Keratinocyte (primary cell): ENCODE results near the gene TOLLIP. TPM values are rescaled to one million over a fixed set of nuclear protein-coding genes. Genes with fewer than 3 reads are reported as not detected.
A peak's percentile ranks its signal among the peaks of the same experiment; 100 is the strongest.

ENCODE experiments used
- DNase-seq: peaks from one replicate; pipeline ENCODE4 v3.0.0-alpha.2; 2011; ENCODE audit warnings: low read depth, missing footprints, low spot score
- FAIRE-seq: peaks from 2 replicates; lab custom pipeline; 2011; peaks lifted over from hg19 to GRCh38; lab: Jason Lieb, UNC
- H2AFZ ChIP-seq: 2 replicates; pipeline ENCODE4 v1.6.0; 2012; ENCODE audit warnings: low read length, control low read depth, inconsistent platforms; ENCODE audit not compliant: control insufficient read depth
- H3K27ac ChIP-seq: 2 replicates; pipeline ENCODE4 v1.5.1; 2011; ENCODE audit warnings: low read length; ENCODE audit not compliant: control insufficient read depth, insufficient read depth
- H3K27me3 ChIP-seq: 3 replicates; pipeline ENCODE4 v1.6.0; 2011; ENCODE audit warnings: low read length; ENCODE audit not compliant: control insufficient read depth, insufficient read depth; ENCODE audit errors: extremely low read depth
- H3K36me3 ChIP-seq, 2 experiments: 2 replicates in 1 of 2; 3 replicates in 1 of 2; pipeline ENCODE4 v1.5.1; 2011; ENCODE audit warnings: low read length in 2 of 2, mild to moderate bottlenecking in 1 of 2; ENCODE audit not compliant: control insufficient read depth in 2 of 2, insufficient read depth in 2 of 2; ENCODE audit errors: extremely low read depth in 1 of 2
- H3K4me1 ChIP-seq: 3 replicates; pipeline ENCODE4 v1.5.1; 2011; ENCODE audit warnings: low read length; ENCODE audit not compliant: control insufficient read depth, insufficient read depth; ENCODE audit errors: extremely low read depth
- H3K4me2 ChIP-seq: 3 replicates; pipeline ENCODE4 v1.6.0; 2011; ENCODE audit warnings: low read depth, low read length; ENCODE audit not compliant: control insufficient read depth, insufficient read depth; ENCODE audit errors: extremely low read depth
- H3K4me3 ChIP-seq, 3 experiments: fragments of 200-600 bp in 1 of 3; sonication (generic) in 1 of 3; 2 replicates in 2 of 3; 3 replicates in 1 of 3; pipeline ENCODE4 v1.5.1; 2011 to 2016; ENCODE audit warnings: low read length in 3 of 3, mild to moderate bottlenecking in 3 of 3, control low read depth in 2 of 3, inconsistent platforms in 1 of 3, low read depth in 1 of 3, mixed read lengths in 1 of 3, mixed run types in 1 of 3, moderate library complexity in 1 of 3; ENCODE audit not compliant: control insufficient read depth in 2 of 3, insufficient read depth in 2 of 3; ENCODE audit errors: extremely low read depth in 1 of 3
- H3K79me2 ChIP-seq: 2 replicates; pipeline ENCODE4 v1.6.0; 2012; ENCODE audit warnings: low read length; ENCODE audit not compliant: control insufficient read depth, insufficient read depth
- H3K9ac ChIP-seq: 3 replicates; pipeline ENCODE4 v1.6.0; 2011; ENCODE audit warnings: low read length; ENCODE audit not compliant: control insufficient read depth, insufficient read depth; ENCODE audit errors: extremely low read depth
- H3K9me1 ChIP-seq: 3 replicates; pipeline ENCODE4 v1.6.0; 2011; ENCODE audit warnings: low read length; ENCODE audit not compliant: control insufficient read depth, insufficient read depth; ENCODE audit errors: extremely low read depth
- H3K9me3 ChIP-seq: 2 replicates; pipeline ENCODE4 v1.5.1; 2012; ENCODE audit warnings: low read depth, low read length; ENCODE audit not compliant: control insufficient read depth
- H4K20me1 ChIP-seq: 3 replicates; pipeline ENCODE4 v1.6.0; 2011; ENCODE audit warnings: low read length; ENCODE audit not compliant: control insufficient read depth, insufficient read depth; ENCODE audit errors: extremely low read depth
- CTCF ChIP-seq, 3 experiments: IDR thresholded peaks in 1 of 3; conservative IDR thresholded peaks in 1 of 3; optimal IDR thresholded peaks in 1 of 3; 2 replicates in 2 of 3; 3 replicates in 1 of 3; pipeline versions ENCODE3 to v1.5.1; 2011; ENCODE audit warnings: low read length in 3 of 3, mild to moderate bottlenecking in 3 of 3, moderate library complexity in 2 of 3, control low read depth in 1 of 3, inconsistent platforms in 1 of 3; ENCODE audit not compliant: insufficient read depth in 2 of 3; ENCODE audit errors: extremely low read depth in 1 of 3
- EZH2 ChIP-seq: IDR thresholded peaks from one replicate; pipeline ENCODE4 v1.6.1; 2012; ENCODE audit warnings: inconsistent platforms, mild to moderate bottlenecking, low read length, moderate library complexity
- dilution Hi-C: fragments of 300-500 bp; cut with MboI; formaldehyde crosslinking; loops from one replicate; pipeline ENCODE4 v1.7.0; 2020; ENCODE audit warnings: low sequenced_read_pairs; ENCODE audit not compliant: extremely low pct_ligation_motif_present
- polyA plus RNA-seq, 5 experiments: library from polyadenylated mRNA; depleted of rRNA in 3 of 5; stranded (reverse) in 3 of 5; stranded (forward) in 1 of 5; unstranded in 1 of 5; fragments of >200 nt; gene quantifications; 1 replicate in 1 of 5; 2 replicates in 3 of 5; 3 replicates in 1 of 5; pipeline versions ENCODE4 v1.2.1 to v1.2.3, GENCODE V29; 2011 to 2012; ENCODE audit warnings: missing spikeins in 2 of 5, low read depth in 1 of 5, low replicate concordance in 1 of 5

The TOLLIP gene
- polyA plus RNA-seq, 1 donor (not counting 4 experiments of a cell fraction or from before 2014, with no cell fraction given), result 40.2 TPM

GRCh38 chr11:1303973-1304372 is 5.5 kb downstream of the TOLLIP start:
- FAIRE-seq (no peak), DNase-seq (no peak)
- no peaks in the 10 kb centered on the region for H3K27me3 ChIP-seq
- dilution Hi-C loops, result no loop called here
- peaks cover 18% of the 10 kb centered on the region for H4K20me1 ChIP-seq
- no peak overlapping the region for H2AFZ ChIP-seq
- H3K27ac ChIP-seq, result peak overlapping the region; percentile 60
- H3K9me3 ChIP-seq, result no peaks in the 10 kb centered on the region
- H3K4me2 ChIP-seq, result peak overlapping the region; percentile 77
- peaks cover 49% of the 10 kb centered on the region for H3K4me1 ChIP-seq
- H3K9ac ChIP-seq, result peak overlapping the region; percentile 66
- peaks cover 90% of the 10 kb centered on the region for H3K79me2 ChIP-seq
- TF ChIP-seq EZH2 (no peak), CTCF (optimal IDR thresholded peaks at IDR 0.05 in 1 of 3, IDR thresholded peaks at IDR 0.05 in 1 of 3, conservative IDR thresholded peaks at IDR 0.05 in 1 of 3; ENCODE audit: extremely low read depth in 1 of 3, insufficient read depth in 2 of 3, low read length in 3 of 3) (no peak)
- H3K36me3 ChIP-seq, result peaks cover 11 to 17% of the 10 kb centered on the region in 2 experiments
- peaks cover 4% of the 10 kb centered on the region for H3K9me1 ChIP-seq
- peak overlapping the region in 2 of 3 experiments; percentile 23 to 56 for H3K4me3 ChIP-seq

GRCh38 chr11:1303126-1303821 is 6.2 kb downstream of the TOLLIP start:
- Histone ChIP-seq H3K4me1 (peaks cover 52% of the 10 kb centered on the region), H3K36me3 (peaks cover 11 to 18% of the 10 kb centered on the region in 2 experiments)
- TF ChIP-seq EZH2 (no peak), CTCF (optimal IDR thresholded peaks at IDR 0.05 in 1 of 3, IDR thresholded peaks at IDR 0.05 in 1 of 3, conservative IDR thresholded peaks at IDR 0.05 in 1 of 3; ENCODE audit: extremely low read depth in 1 of 3, insufficient read depth in 2 of 3, low read length in 3 of 3) (peak; percentile 79 to 94 (median 81))

More at GRCh38 chr11:1303126-1303821, 6.2 kb downstream of the TOLLIP start:
- peaks cover 4% of the 10 kb centered on the region for H3K9me1 ChIP-seq
- no peaks in the 10 kb centered on the region for H3K27me3 ChIP-seq
- no peaks in the 10 kb centered on the region for H3K9me3 ChIP-seq
- H3K27ac ChIP-seq, result no peak overlapping the region
- peaks cover 23% of the 10 kb centered on the region for H4K20me1 ChIP-seq
- dilution Hi-C loops, result no loop called here
- DNase-seq (peak; percentile 35), FAIRE-seq (peak; percentile 23)
- H2AFZ ChIP-seq, result no peak overlapping the region
- H3K4me3 ChIP-seq, result no peak overlapping the region
- peak overlapping the region; percentile 6 for H3K9ac ChIP-seq
- H3K79me2 ChIP-seq, result peaks cover 91% of the 10 kb centered on the region
- H3K4me2 ChIP-seq, result no peak overlapping the region
